HG02642 (cell line): ENCODE data around the gene SERINC5.
A peak's percentile ranks its signal among the peaks of the same experiment; 100 is the strongest.

Source experiments
- ATAC-seq: cut with Tn5 transposase; IDR thresholded peaks from one replicate; pipeline ENCODE4 v1.9.1; 2021; ENCODE audit warnings: mild to moderate bottlenecking; ENCODE audit not compliant: unreplicated experiment, poor library complexity

Gene SERINC5

GRCh38 chr5:80259511-80260203 lies 3.8 kb upstream of the SERINC5 start:
- ATAC-seq = no peak

GRCh38 chr5:80255431-80255810 lies 427 bp downstream of the SERINC5 start:
- peak; percentile 50 for ATAC-seq

GRCh38 chr5:80254767-80255430 lies 949 bp downstream of the SERINC5 start:
- ATAC-seq = no peak

GRCh38 chr5:80251636-80252035 lies 4.2 kb downstream of the SERINC5 start:
- no peak for ATAC-seq

GRCh38 chr5:80250801-80251200 lies 5.0 kb downstream of the SERINC5 start:
- ATAC-seq = no peak

- ATAC-seq = no peak
Observed at GRCh38 chr5:80249901-80250300, 5.9 kb downstream of the SERINC5 start.

GRCh38 chr5:80248378-80248777 lies 7.5 kb downstream of the SERINC5 start:
- no peak for ATAC-seq

GRCh38 chr5:80246995-80247729 lies 8.7 kb downstream of the SERINC5 start:
- peak; percentile 85 for ATAC-seq

- ATAC-seq = no peak
Observed at GRCh38 chr5:80246001-80246758, 9.7 kb downstream of the SERINC5 start.

GRCh38 chr5:80243567-80243966 lies 12.3 kb downstream of the SERINC5 start:
- no peak for ATAC-seq

GRCh38 chr5:80242849-80243248 lies 13.0 kb downstream of the SERINC5 start:
- no peak for ATAC-seq

GRCh38 chr5:80240368-80240986 lies 15.4 kb downstream of the SERINC5 start:
- ATAC-seq = no peak

GRCh38 chr5:80239680-80240367 lies 16.0 kb downstream of the SERINC5 start:
- no peak for ATAC-seq

GRCh38 chr5:80238778-80239679 lies 16.8 kb downstream of the SERINC5 start:
- no peak for ATAC-seq

GRCh38 chr5:80238097-80238496 lies 17.8 kb downstream of the SERINC5 start:
- no peak for ATAC-seq

- ATAC-seq = no peak
Observed at GRCh38 chr5:80237243-80237642, 18.6 kb downstream of the SERINC5 start.

- ATAC-seq = no peak
Observed at GRCh38 chr5:80234116-80234948, 21.5 kb downstream of the SERINC5 start.

- ATAC-seq = no peak
Observed at GRCh38 chr5:80231693-80232092, 24.2 kb downstream of the SERINC5 start.
